Esophagus squamous epithelium (tissue), 5 donors: ENCODE measurements around the gene GANC. TPM values are rescaled to one million over a fixed set of nuclear protein-coding genes. Genes with fewer than 3 reads are reported as not detected.

Source experiments
- DNase-seq: peaks from one replicate; lab custom pipeline; 2025; lab: John Stamatoyannopoulos, UW
- H3K27ac ChIP-seq, 4 donors: fragments of 200-600 bp; sonication (generic); one replicate each; pipeline ENCODE4 v1.5.1; 2016 to 2019; ENCODE audit warnings: mild to moderate bottlenecking in 1 of 4
- H3K27me3 ChIP-seq, 4 donors: fragments of 200-600 bp; sonication (generic); 1 replicate in 3 of 4; 2 replicates in 1 of 4; pipeline versions ENCODE4 v1.5.1 to v1.6.0; 2017 to 2021; ENCODE audit warnings: antibody characterized with exemption in 1 of 4
- H3K36me3 ChIP-seq, 3 donors: fragments of 200-600 bp; sonication (generic); one replicate each; pipeline ENCODE4 v1.5.1; 2016 to 2019
- H3K4me1 ChIP-seq, 3 donors: fragments of 200-600 bp; sonication (generic); one replicate each; pipeline ENCODE4 v1.5.1; 2017 to 2019
- H3K4me3 ChIP-seq, 4 donors: fragments of 200-600 bp; sonication (generic); 1 replicate in 3 of 4; 2 replicates in 1 of 4; pipeline ENCODE4 v1.5.1; 2016 to 2019; ENCODE audit warnings: mild to moderate bottlenecking in 2 of 4, moderate library complexity in 1 of 4
- H3K9me3 ChIP-seq, 3 donors: fragments of 200-600 bp; sonication (generic); one replicate each; pipeline ENCODE4 v1.5.1; 2016 to 2019
- CTCF ChIP-seq, 6 experiments: fragments of 450-650 bp in 4 of 6; fragments of 200-600 bp in 2 of 6; sonication (generic) in 2 of 6; IDR thresholded peaks; one replicate each; pipeline ENCODE4 v1.5.1; 2016 to 2019; ENCODE audit warnings: antibody characterized with exemption in 6 of 6, mild to moderate bottlenecking in 4 of 6, moderate library complexity in 4 of 6
- POLR2A ChIP-seq, 4 donors: fragments of 450-650 bp; IDR thresholded peaks; one replicate each; pipeline ENCODE4 v1.6.1; 2017; ENCODE audit warnings: antibody characterized with exemption in 4 of 4, mild to moderate bottlenecking in 4 of 4, moderate library complexity in 3 of 4
- WGBS, 2 donors: methylation state at CpG; one replicate each; pipeline ENCODE4 v1.1.5; 2018; 5-methylcytosine and 5-hydroxymethylcytosine counted together
- intact Hi-C: fragments of 100-400 bp; cut with DNase I; formaldehyde crosslinking; loops from one replicate; pipeline ENCODE4 v1.15.0; 2022
- total RNA-seq, 4 donors: library from RNA; depleted of rRNA; stranded (reverse); fragments of >200 nt; gene quantifications; one replicate each; pipeline ENCODE4 v1.1.0, GENCODE V29; 2016
- donor health status: DM: yes; HTN: yes; CAD: no.

Gene GANC
- total RNA-seq, 4 donors from 2014 or later, result 15.0 to 29.1 (median 21.9) TPM

- intact Hi-C loops, result no loop called here
Observed at GRCh38 chr15:42343596-42344232, 70.7 kb downstream of the GANC start.

GRCh38 chr15:42344763-42345162 lies 71.8 kb downstream of the GANC start:
- no peaks in the 10 kb centered on the region for H3K4me1 ChIP-seq
- WGBS, 2 donors, result 39 to 49% methylated on average over 5 of the region's 5 CpGs
- peak overlapping the region in 2 of 4 donors; percentile 18 to 44 for H3K27ac ChIP-seq
- DNase-seq, result no peak
- no peak overlapping the region for H3K4me3 ChIP-seq
- intact Hi-C loops, result no loop called here
- no peaks in the 10 kb centered on the region for H3K27me3 ChIP-seq
- no peaks in the 10 kb centered on the region for H3K9me3 ChIP-seq
- TF ChIP-seq CTCF (IDR thresholded peaks at IDR 0.05) (no peak), POLR2A (IDR thresholded peaks at IDR 0.05) (no peak)
- peaks cover 0 to 90% (median 0%) of the 10 kb centered on the region in 3 donors for H3K36me3 ChIP-seq

More at GRCh38 chr15:42343596-42344232, 70.7 kb downstream of the GANC start:
- 92 to 95% methylated on average over 5 to 6 of the region's 6 CpGs for whole genome bisulfite sequencing, 2 donors
- no peak overlapping the region for H3K4me3 ChIP-seq
- no peak for DNase-seq
- no peak overlapping the region for H3K27ac ChIP-seq
- peaks cover 0 to 85% (median 0%) of the 10 kb centered on the region in 3 donors for H3K36me3 ChIP-seq
- no peak for TF ChIP-seq CTCF (IDR thresholded peaks at IDR 0.05)
- no peak for TF ChIP-seq POLR2A (IDR thresholded peaks at IDR 0.05)
- H3K9me3 ChIP-seq, result no peaks in the 10 kb centered on the region
- H3K4me1 ChIP-seq, result no peaks in the 10 kb centered on the region
- no peaks in the 10 kb centered on the region for H3K27me3 ChIP-seq

- H3K4me1 ChIP-seq, result no peaks in the 10 kb centered on the region
- intact Hi-C loops, result no loop called here
- no peak overlapping the region for H3K4me3 ChIP-seq
- peaks cover 0 to 90% (median 0%) of the 10 kb centered on the region in 3 donors for H3K36me3 ChIP-seq
- 89 to 95% methylated on average over 3 of the region's 3 CpGs for WGBS, 2 donors
- DNase-seq, result no peak
- no peaks in the 10 kb centered on the region for H3K9me3 ChIP-seq
- H3K27ac ChIP-seq, result no peak overlapping the region
- H3K27me3 ChIP-seq, result no peaks in the 10 kb centered on the region
- TF ChIP-seq POLR2A (IDR thresholded peaks at IDR 0.05) (no peak), CTCF (IDR thresholded peaks at IDR 0.05) (no peak)
Observed at GRCh38 chr15:42345504-42345903, 72.5 kb downstream of the GANC start.

DNA sequence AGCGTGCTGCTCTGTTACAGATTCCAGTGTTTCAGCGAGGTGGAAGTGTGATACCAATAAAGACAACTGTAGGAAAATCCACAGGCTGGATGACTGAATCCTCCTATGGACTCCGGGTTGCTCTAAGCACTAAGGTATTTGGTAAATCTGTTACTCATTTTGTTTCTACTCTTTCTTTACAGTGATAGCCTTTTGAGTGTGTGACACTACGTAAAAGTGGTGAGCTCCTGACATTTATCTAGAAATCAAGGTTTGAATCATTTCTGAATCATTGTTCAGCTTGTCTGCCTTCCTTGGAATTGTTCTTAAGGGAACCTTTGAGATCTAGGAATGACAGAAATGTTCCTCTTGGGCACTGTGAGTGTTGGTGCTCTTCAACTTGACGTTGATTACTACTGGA lies 75.1 kb downstream of the GANC start:
- peaks cover 0 to 100% (median 8%) of the 10 kb centered on the region in 3 donors for H3K36me3 ChIP-seq

More for the DNA sequence above, 75.1 kb downstream of the GANC start:
- H3K9me3 ChIP-seq, result no peaks in the 10 kb centered on the region
- TF ChIP-seq CTCF (IDR thresholded peaks at IDR 0.05) (no peak), POLR2A (IDR thresholded peaks at IDR 0.05) (no peak)
- no peak overlapping the region for H3K27ac ChIP-seq
- H3K4me1 ChIP-seq, result no peaks in the 10 kb centered on the region
- intact Hi-C loops, result no loop called here
- no peak overlapping the region for H3K4me3 ChIP-seq
- 93 to 94% methylated on average over 5 of the region's 5 CpGs for WGBS, 2 donors
- H3K27me3 ChIP-seq, result no peaks in the 10 kb centered on the region
- no peak for DNase-seq
